Activated CD8-positive, alpha-beta memory T cell treated with anti-CD3 and anti-CD28 coated beads, Interleukin-2, amount 50 U/mL, for 4 hours (primary cell): ENCODE measurements around the gene CHRM5.

Experiments used
- DNase-seq: peaks from one replicate; pipeline ENCODE4 v3.0.0-alpha.2; 2020

Gene CHRM5, protein sequence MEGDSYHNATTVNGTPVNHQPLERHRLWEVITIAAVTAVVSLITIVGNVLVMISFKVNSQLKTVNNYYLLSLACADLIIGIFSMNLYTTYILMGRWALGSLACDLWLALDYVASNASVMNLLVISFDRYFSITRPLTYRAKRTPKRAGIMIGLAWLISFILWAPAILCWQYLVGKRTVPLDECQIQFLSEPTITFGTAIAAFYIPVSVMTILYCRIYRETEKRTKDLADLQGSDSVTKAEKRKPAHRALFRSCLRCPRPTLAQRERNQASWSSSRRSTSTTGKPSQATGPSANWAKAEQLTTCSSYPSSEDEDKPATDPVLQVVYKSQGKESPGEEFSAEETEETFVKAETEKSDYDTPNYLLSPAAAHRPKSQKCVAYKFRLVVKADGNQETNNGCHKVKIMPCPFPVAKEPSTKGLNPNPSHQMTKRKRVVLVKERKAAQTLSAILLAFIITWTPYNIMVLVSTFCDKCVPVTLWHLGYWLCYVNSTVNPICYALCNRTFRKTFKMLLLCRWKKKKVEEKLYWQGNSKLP

DNA sequence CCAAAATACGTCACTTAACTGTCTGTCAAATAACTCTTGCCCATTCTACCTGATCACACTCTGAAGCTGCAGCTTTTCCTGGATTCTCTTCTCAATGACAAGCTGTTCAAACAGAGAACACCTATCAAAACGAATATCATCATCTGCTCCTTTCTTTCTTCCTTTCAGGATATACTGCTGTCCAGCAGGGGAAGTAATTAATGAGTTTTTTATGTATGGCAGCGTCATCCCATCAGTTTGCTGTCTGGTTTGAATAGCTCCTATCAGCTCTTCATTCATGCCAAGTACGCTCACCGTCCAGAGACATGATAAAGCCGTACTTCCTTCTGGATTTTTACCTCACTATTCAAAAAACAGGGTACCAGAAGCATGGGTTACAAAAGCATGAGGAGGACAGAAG, at the start of gene CHRM5:
TSS of gene CHRM5 (plus strand) at position 274 of the 400 bp plus-strand sequence. CDS start 94,221 bp downstream, outside the sequence.
- no peak for DNase-seq

DNA sequence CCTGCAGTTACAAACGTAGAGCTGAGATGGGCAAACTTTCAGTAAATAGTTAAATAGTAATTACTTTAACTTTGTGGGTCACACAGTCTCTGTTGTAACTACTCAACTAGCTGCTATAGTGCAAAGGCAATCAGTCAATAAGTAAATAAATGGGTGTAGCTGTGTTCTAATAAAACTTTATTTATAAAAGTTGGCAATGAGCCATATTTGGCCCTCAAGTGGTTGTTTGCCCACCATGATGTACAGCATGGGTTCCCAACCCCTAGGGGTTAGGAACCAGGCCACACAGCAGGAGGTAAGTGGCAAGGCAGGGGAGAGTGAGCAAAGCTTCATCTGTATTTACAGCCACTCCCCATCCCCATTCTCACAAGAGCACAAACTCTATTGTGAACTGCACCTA, 44.9 kb upstream of the CHRM5 start:
- no peak for DNase-seq

DNA sequence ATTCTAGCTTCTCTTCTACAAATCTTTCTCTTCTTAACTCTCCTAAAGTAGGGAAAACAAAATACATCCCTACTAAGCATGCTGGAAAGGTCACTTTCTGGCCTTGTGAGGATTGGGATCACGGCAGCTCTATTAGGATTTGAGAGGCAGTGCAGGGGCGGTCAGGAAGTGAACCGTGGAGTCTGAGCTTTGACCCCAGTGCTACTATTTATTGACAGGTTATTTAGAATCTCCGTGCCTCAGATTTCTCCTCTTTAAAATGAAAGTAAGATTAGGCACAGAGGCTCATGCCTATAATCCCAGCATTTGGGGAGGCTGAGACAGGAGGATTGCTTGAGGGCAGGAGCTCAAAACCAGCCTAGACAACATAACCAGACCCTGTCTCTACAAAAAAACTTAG, 42.0 kb upstream of the CHRM5 start:
- no peak for DNase-seq

DNA sequence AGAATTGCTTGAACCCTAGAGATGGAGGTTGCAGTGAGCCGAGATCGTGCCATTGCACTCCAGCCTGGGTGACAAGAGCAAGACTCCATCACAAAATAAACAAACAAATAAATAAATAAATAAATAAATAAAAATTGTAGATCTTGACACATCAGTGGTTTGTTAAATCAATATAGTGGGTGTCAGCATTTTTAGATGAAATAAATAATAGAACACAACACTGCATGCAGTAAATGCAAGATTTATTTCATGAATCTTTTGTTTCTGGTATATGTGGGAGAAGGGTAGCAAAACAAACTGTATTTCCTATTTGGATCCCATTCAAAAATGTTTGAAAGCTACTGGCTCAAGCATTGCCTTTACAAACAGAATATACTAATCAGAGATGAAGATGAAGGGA, 35.6 kb upstream of the CHRM5 start:
- DNase-seq = no peak

DNA sequence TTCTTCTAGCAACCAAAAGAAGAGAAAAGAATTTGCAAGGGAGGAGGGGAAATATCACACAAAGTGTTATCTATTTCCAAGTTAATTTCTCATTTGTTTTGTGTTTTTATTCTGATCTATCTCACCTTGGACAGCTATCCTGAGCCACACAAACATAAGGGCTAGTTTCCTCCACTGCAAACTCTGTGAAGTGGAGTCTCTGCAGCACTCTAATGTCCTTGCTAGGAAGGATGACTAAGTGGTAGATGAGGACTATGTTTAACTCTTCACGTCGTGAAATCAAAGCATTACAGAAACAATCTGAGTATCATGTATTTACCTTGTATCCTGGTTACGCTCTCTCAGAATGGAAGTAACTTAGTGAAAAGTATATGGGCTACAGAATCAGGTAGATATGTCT, 33.9 kb upstream of the CHRM5 start:
- no peak for DNase-seq

DNA sequence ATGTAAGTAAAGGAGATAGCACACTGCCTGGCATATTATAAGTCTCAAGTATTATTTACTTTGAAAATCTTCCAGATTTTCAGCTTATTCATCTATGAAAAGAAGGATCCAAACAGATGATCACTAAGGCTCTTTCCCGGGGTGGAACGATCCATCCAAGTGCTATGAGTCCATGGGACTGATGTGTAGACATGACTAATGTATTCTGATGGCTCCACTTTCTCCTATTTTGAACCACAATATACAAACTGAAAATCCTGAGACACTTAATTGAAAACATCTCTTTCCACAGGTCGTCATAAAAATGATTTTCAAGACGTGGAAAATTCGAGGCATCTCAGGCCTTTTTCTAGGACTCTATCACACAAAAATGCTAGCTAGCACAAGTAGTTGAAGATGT, 33.4 kb upstream of the CHRM5 start:
- no peak for DNase-seq

DNA sequence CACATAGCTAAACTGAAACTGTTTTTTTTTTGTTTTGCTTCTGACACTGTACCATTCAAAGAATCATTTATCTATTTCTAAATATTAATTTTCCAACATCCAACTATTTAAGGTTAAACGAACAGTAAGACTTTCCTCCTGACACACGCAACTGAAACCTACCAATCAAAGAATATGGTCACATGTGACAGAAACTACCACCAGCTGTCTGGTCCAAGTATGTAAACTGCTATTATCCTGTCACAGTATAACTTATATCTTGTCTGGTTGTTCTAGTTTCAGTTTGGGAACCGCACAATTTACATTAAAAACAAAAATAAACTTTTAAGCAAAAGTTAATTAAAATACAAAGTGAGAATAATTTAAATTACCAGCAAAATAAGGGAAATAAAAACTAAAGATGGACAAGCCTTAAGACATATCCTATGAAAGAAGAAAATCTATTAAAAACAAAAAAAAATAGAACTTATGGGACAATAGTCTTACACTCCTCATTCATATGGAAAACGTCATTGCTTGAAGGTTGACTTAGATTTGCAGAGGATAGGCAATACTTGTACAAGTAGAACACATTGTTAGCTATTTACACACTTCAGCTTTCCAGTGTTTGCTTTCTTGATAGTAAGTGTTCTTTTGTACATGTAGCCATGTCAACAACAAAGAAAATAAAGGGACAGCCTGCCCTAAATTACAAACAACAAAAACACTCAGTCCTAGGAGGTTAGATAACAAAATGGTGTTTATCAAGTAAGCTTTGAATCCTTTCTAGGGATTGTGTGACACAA, 26.8 kb upstream of the CHRM5 start:
- no peak for DNase-seq

DNA sequence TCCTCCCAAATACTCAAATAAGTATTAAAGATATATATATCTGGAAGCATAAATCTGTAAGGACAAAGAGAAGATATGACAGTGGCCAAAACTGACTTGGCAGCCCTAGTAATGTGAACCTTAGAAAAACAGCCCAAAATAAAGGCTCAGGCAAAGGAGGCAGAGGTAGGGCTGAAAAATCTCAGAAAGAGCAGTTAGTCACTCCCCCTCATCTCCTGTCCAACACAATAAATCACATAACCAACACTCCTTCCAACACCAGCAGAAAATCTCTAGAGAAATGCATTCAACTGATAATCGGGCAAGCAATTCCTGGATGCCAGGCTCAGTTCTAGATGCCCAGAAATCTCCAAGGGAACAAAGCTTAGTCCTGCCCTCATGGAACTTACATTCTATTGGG, 22.1 kb upstream of the CHRM5 start:
- DNase-seq = no peak

DNA sequence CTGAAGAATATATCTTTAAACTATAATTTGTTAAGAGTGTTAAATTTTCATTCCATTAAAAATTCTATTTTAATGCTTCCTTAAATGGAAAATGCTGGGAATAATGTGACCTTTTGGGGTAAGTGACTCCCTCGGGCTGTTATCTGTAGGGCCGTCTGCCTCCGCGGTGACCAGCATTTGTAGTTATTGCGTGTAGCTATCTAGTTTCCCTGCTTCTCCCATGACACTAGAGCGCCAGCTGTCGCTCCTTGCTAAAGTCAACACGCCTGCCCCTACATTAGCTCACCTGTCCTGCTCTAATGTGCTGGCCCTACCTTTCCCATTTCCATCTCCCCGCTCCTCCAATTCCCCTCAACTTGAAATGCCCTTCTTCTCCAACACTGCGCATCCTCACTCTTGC, 12.4 kb upstream of the CHRM5 start:
- DNase-seq = no peak

DNA sequence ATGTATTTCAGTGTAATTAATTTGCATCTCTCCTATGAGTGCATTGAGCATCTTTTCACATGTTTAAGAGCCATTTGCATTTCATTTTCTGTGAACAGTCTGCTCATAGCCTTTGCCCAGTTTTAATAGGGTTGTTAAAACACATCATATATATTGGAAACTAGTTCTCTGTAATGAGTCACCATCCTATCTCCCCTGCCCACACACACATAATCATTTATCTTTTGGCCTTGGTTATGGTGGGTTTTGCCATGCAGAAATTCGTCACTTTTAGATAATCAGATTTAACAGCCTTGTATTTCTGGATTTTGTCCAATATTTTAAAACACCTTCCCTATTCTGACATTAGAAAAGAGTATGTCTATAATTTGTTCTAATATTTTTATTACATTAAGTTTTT, 11.9 kb upstream of the CHRM5 start:
- DNase-seq = no peak

DNA sequence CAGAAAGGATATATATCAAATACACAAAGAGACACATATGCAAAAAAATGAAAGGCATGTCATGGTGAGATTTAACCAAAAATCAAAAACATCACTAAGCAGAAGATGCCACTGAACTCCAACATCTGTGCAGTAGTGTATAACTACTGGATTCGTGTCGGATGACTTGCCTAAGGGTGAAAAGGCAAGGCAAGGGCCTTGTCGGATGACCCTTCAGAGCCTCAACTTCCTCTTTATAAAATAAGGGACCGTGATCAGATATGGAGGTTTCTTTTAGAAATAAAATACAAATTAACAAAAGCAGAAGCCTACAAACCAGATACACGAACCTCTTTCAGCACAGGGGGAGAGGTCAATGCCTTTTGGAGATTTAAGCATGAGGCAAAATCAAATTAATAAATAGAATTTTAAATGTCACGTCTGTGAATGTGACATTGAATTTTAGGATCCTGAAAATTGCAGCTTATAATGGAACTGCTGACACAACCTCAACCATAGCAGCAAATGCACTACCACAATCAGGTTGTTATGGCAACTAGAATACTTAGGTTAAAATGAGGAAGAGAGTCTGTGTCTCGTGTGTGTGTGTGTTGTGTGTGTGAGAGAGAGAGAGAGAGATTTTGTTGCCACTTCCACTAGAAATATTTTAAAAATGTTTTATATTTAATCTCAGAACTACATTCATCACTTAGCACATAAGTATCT, 8.3 kb upstream of the CHRM5 start:
- DNase-seq = no peak

DNA sequence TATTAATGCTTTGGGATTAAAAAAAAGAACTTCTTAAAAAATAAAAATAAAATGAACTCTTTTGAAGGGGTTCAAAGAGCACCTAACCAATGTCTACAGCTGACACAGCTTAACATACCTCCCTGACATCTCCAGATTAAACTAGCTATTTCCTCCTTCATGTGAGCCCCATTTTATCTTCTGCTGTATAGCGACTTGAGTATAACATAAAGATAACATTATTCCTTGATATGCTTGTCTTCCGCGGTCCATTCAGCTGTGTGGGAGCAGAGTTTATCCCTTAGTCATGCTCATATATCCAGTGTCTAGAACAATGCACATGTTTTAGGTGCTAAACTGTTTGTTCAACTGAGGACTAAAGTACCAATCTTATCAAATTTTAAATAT, 7.8 kb upstream of the CHRM5 start:
- DNase-seq = no peak

DNA sequence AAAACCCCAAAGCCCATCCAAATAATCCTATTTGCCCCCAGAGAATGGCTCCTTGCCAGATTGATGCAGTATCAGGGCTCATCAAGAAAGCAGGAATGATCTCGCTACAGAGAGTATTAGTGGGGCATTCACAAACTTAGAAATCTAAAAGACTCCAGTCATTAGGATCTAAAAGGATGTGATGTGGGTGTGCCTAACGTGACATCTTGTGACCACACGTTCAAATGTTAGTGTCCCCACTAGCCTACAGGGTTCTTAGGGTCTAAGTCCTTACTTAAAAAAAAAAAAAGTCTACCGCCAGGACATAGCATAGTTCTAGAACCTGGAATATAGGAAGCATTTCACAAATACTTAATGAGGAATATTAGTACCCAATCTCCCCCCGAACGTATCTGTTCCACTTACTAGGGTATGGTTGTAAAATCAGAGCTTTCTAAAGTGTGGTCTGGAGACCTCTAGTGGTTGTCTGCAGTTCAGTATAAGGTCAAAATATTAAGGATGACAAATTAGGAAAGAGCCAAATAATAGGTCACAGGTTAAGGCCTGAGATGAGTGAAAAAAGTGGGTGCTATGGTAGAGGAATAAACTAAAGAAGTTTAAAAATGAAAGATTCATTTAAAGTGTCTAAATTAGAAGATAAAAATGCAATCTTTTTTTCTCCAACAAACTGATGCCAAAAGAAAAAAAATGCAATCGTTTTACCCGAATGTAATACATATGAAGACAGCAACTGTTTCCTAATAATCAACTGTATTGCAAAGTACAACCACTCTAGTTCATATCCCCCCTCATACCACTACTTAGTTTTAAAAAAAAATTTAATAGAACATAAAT, 4.2 kb upstream of the CHRM5 start:
- no peak for DNase-seq

DNA sequence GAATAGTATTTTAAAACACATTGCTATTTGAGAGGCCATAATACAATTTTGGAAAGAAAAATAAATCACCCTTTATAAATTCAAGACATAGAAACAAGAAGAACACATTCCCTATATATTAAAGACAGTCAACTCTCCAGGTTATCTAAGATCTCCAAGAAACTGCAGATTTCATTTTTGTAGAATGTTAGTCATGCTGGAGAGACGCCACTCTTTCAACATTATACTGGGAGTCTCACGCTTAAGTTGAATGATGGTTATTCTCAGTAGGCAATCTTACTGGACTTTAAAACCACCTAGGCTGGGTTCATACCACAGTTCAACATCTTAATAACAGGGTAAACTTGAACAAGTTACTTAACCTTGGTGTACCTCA, 3.6 kb upstream of the CHRM5 start:
- DNase-seq = no peak

DNA sequence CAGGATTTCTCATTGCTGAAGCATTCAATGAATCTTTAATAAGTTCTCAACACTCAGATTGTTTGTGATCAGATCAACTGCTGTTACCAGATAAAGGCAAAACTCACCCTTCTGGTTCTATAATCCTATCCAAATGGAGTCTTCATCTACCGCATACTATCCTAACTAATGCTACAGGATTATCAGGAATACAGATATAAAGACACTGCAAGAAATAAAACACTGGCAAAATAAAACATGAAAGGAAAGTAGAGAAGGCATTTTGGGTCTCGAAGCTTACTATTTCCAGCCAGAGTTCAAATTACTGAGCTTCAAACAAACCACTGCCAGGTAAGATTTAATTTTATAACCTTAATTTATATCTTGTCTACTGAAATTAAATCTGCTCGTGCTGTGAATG, 524 bp downstream of the CHRM5 start:
- DNase-seq = no peak

DNA sequence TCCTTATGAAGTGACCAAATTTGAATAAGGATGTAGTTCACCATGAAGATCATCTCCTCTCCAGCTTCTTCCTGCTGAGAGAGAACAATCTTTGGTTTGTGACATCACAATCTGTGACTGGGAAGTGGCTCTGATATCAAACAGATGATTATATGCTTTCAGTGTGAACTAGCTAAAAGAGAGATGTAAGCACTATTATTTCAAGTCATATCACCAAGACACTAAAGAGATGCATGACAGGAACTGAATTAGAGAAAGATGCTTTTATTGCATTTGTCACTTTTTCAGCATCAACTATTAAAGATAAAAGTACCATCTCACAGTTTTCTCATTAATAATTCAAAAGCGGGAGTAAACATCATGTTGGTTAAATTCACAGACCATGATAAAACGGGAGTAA, 3.5 kb downstream of the CHRM5 start:
- no peak for DNase-seq

DNA sequence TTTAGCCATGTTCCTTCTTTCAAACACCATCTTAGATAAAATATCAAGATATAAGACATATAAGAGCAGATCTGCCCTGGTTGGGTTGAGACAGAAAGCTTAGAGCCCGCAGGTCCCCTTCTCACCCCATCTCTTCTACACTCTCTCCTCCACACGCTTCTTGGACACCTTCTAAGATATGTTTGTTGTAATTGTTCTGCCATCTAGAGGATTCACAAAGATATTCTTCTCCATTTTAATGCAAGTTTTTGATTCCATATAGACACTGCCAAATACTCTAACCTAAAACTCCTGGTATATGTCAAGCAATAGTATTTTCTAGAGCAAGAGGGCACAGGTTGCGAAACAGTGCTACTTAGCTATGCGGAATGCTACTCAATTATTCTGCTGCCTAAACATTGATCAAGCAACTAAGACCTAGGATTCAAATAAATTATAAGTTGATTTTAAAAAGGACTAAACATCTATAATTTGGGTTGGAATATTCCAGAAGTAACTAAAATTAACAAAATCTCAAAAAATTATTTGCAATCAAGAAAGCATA, 6.8 kb downstream of the CHRM5 start:
- no peak for DNase-seq

DNA sequence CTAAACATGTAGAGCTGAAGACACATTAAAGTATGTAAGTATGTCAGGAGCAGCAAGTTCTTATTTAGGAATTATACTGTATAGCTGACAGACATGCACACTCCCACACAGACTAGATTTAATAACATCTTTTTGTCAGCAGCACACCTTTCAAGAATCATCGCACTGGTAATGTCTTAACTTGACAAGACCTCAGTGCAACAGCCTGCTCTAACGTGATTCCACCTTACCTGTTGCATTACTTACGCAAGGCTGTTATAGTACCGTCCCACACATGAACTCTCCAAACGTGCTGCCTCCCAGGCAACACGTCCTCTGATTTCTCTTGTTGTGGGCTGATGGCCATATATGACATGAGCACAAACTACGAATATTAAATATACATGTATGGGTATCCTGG, 11.9 kb downstream of the CHRM5 start:
- no peak for DNase-seq

DNA sequence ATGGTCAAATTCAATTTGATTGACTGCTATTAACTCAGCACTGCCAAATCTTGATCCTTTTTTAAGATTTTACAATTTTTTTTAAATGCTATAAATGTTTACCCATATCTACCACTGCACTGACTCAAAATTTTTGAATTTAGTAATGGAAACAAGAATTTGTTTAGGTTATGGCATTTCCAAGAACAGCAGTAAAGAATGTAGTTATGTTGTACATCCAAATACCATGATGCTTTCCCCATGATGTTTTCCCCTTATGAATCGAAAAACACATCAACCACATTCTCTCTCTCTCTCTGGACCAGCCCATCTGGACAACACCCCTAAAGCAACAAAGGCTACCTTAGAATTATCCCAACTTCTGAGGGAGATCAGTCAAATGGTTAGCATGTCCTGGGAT, 14.2 kb downstream of the CHRM5 start:
- no peak for DNase-seq

DNA sequence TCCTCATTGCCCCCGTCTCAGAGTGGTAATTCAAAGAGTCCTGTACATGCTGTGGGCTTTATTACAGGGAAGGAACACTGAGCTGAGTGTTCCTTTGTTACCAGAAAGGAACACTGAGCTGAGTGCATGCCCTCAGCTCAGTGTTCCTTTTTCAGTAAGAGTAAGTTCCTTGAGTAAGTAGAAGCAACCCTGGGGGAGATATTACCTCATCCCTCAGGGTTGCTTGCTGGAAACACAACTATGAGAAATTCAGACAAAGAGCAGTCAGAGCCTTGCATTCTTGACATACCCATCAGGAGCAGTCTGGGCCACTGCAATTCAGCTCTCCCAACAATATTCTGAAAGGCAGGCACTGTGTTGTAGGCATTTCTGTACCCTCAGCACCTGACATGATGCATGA, 17.0 kb downstream of the CHRM5 start:
- no peak for DNase-seq

DNA sequence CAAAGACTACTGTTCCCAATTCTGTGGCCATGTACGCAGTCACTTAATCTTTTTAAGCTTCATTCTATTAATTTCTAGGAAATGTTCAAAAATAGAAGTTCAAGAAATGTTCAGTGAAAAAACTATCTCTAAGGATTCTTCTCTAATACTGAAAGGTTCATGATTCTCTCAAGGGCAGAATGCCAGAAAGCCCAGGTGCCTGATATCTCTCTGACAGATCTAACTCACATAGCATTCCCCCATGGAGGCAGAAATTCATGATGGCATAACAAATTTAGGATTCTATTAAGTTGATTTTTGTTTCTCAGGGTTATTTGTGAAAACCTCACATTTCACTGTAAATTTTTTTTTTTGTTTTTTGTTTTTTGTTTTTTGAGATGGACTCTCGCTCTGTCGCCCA, 17.5 kb downstream of the CHRM5 start:
- no peak for DNase-seq

DNA sequence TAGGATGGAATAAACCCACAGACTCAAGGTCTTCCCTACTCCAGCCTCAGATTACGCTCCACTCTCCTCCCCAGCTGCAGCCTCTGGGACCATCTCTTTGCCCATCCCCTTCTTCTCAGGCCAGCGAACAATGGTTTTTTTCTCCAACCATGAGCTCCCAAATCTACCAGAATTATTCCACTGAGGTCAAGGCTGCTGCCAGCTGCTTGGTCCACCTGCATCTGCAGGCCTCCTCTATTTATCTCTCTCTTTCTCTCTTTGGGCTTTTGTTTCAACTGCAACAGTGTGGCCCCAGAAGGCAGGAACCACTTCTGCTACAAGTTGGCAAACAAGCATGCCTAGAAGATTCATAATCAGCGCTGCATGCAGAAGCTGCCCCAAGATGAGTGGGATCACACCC, 19.1 kb downstream of the CHRM5 start:
- DNase-seq = no peak
